Spleen (tissue), 11 donors: ENCODE measurements around the gene RBM4B. TPM values are rescaled to one million over a fixed set of nuclear protein-coding genes. Genes with fewer than 3 reads are reported as not detected.

ENCODE experiments used
- DNase-seq: peaks from one replicate; pipeline ENCODE4 v3.0.0-alpha.2; 2020
- H3K27ac ChIP-seq, 8 donors: fragments of 200-600 bp; sonication (generic) in 7 of 8; 1 replicate in 4 of 8; 2 replicates in 4 of 8; pipeline versions ENCODE4 v1.5.0 to v1.8.0; 2016 to 2021; ENCODE audit warnings: inconsistent platforms in 4 of 8, mild to moderate bottlenecking in 4 of 8, moderate library complexity in 1 of 8
- H3K27me3 ChIP-seq, 7 donors: fragments of 200-600 bp; sonication (generic) in 6 of 7; replicated peaks in 1 of 7; 1 replicate in 4 of 7; 2 replicates in 3 of 7; pipeline versions ENCODE4 v1.5.0 to v1.8.0; 2016 to 2021; ENCODE audit warnings: inconsistent platforms in 3 of 7, mild to moderate bottlenecking in 1 of 7
- H3K36me3 ChIP-seq, 6 donors: fragments of 200-600 bp; sonication (generic) in 5 of 6; 1 replicate in 4 of 6; 2 replicates in 2 of 6; pipeline versions ENCODE4 v1.5.0 to v1.8.0; 2016 to 2021; ENCODE audit warnings: inconsistent platforms in 2 of 6
- H3K4me1 ChIP-seq, 6 donors: fragments of 200-600 bp; sonication (generic) in 5 of 6; 1 replicate in 3 of 6; 2 replicates in 3 of 6; pipeline versions ENCODE4 v1.5.0 to v1.8.0; 2016 to 2021; ENCODE audit warnings: inconsistent platforms in 3 of 6
- H3K4me3 ChIP-seq, 8 donors: fragments of 200-600 bp; sonication (generic) in 7 of 8; 1 replicate in 4 of 8; 2 replicates in 4 of 8; pipeline versions ENCODE4 v1.5.0 to v1.8.0; 2016 to 2021; ENCODE audit warnings: inconsistent platforms in 4 of 8, mild to moderate bottlenecking in 4 of 8, moderate library complexity in 2 of 8
- H3K9me3 ChIP-seq, 8 donors: fragments of 200-600 bp; sonication (generic) in 7 of 8; 1 replicate in 4 of 8; 2 replicates in 4 of 8; pipeline versions ENCODE4 v1.5.0 to v1.8.0; 2016 to 2021; ENCODE audit warnings: inconsistent platforms in 4 of 8
- CTCF ChIP-seq, 11 experiments: fragments of 200-600 bp in 7 of 11; fragments of 450-650 bp in 4 of 11; sonication (generic) in 4 of 11; IDR thresholded peaks in 8 of 11; conservative IDR thresholded peaks in 3 of 11; 1 replicate in 7 of 11; 2 replicates in 4 of 11; pipeline versions ENCODE4 v1.4.0 to v1.8.0; 2016 to 2021; ENCODE audit warnings: antibody characterized with exemption in 11 of 11, inconsistent platforms in 4 of 11, mild to moderate bottlenecking in 1 of 11
- POLR2A ChIP-seq, 3 donors: fragments of 450-650 bp; IDR thresholded peaks; one replicate each; pipeline ENCODE4 v1.5.1; 2017; ENCODE audit warnings: antibody characterized with exemption in 3 of 3, mild to moderate bottlenecking in 1 of 3
- POLR2AphosphoS5 ChIP-seq, 3 donors: sonication (generic); formaldehyde crosslinking; IDR thresholded peaks; one replicate each; pipeline ENCODE4 v1.5.1; 2017; ENCODE audit warnings: antibody characterized with exemption in 3 of 3
- WGBS, 5 donors: extraction: QIAGEN DNeasy Blood & Tissue Kit in 3 of 5; methylation state at CpG; one replicate each; pipeline versions ENCODE4 v1.1.5 to v1.1.7; 2013 to 2018; 5-methylcytosine and 5-hydroxymethylcytosine counted together
- intact Hi-C: fragments of 100-400 bp; cut with DNase I; formaldehyde crosslinking; loops from one replicate; pipeline ENCODE4 v1.15.0; 2023; ENCODE audit warnings: low total_unique reads
- polyA plus RNA-seq, 3 donors: library from polyadenylated mRNA; stranded (reverse); fragments of 200-250 nt; gene quantifications; one replicate each; pipeline ENCODE4 v1.2.1, GENCODE V29; 2013
- total RNA-seq, 7 donors: library from RNA; depleted of rRNA in 3 of 7; stranded (reverse); fragments of >200 nt in 3 of 7; fragmentation: NEBNext Ultra II Directional in 4 of 7; extraction: Animal tissue kit (Norgen Biotek cat#: 25700) in 4 of 7; gene quantifications; one replicate each; pipeline versions ENCODE4 v1.1.0 to v1.2.1, GENCODE V29; 2016 to 2021
- donor health status: healthy with polysubstance abuse.
- donor health status: DM: no; HTN: no; CAD: no; lungs with moderate emphysema.
- donor health status: DM: no; HTN: no; CAD: no.
- donor health status: Bipolar disorder and iron deficiency.
- donor health status: healthy.
- donor health status: DM: no; HTN: no; CAD: no.
- donor health status: DM: yes; HTN: yes; CAD: no.

RBM4B gene
- total and polyA plus RNA-seq, 10 donors, result 14.8 to 23.0 (median 18.3) TPM

- H3K4me1 ChIP-seq, result peaks cover 0 to 9% (median 0%) of the 10 kb centered on the region in 6 donors
- no peaks in the 10 kb centered on the region for H3K36me3 ChIP-seq
- H3K9me3 ChIP-seq, result no peaks in the 10 kb centered on the region
- TF ChIP-seq CTCF (IDR thresholded peaks at IDR 0.05 in 8 of 11, conservative IDR thresholded peaks at IDR 0.05 in 3 of 11), result no peak
- TF ChIP-seq POLR2A (IDR thresholded peaks at IDR 0.05), result no peak
- intact Hi-C loops, result no loop called here
- H3K27me3 ChIP-seq, result peaks cover 0 to 22% (median 0%) of the 10 kb centered on the region in 7 donors
- H3K4me3 ChIP-seq, result no peak overlapping the region
- 84 to 95% (median 93%) methylated on average over 14 of the region's 14 CpGs for WGBS, 5 donors
- DNase-seq, result peak; percentile 63
- H3K27ac ChIP-seq, result no peak overlapping the region
Observed at GRCh38 chr11:66717925-66718319, 40.2 kb upstream of the RBM4B start.

GRCh38 chr11:66716996-66717395 is 39.3 kb upstream of the RBM4B start:
- H3K27me3 ChIP-seq, result peaks cover 0 to 22% (median 0%) of the 10 kb centered on the region in 7 donors
- intact Hi-C loops, result no loop called here
- H3K4me1 ChIP-seq, result peaks cover 0 to 9% (median 0%) of the 10 kb centered on the region in 6 donors
- no peaks in the 10 kb centered on the region for H3K36me3 ChIP-seq
- no peak overlapping the region for H3K27ac ChIP-seq
- WGBS, 5 donors, result 48 to 70% (median 56%) methylated on average over 3 of the region's 3 CpGs
- TF ChIP-seq CTCF (IDR thresholded peaks at IDR 0.05 in 8 of 11, conservative IDR thresholded peaks at IDR 0.05 in 3 of 11) (no peak), POLR2AphosphoS5 (IDR thresholded peaks at IDR 0.05) (no peak), POLR2A (IDR thresholded peaks at IDR 0.05) (no peak)
- DNase-seq, result peak; percentile 10
- H3K9me3 ChIP-seq, result no peaks in the 10 kb centered on the region
- no peak overlapping the region for H3K4me3 ChIP-seq

- Histone ChIP-seq H3K4me3 (no peak overlapping the region), H3K4me1 (peaks cover 0 to 7% (median 0%) of the 10 kb centered on the region in 6 donors), H3K27me3 (peaks cover 0 to 22% (median 0%) of the 10 kb centered on the region in 7 donors), H3K27ac (no peak overlapping the region), H3K9me3 (no peaks in the 10 kb centered on the region), H3K36me3 (no peaks in the 10 kb centered on the region)
- intact Hi-C loops, result no loop called here
- WGBS, 5 donors, result 87 to 92% (median 90%) methylated on average over 19 of the region's 19 CpGs
- DNase-seq, result peak; percentile 51
- no peak for TF ChIP-seq CTCF (IDR thresholded peaks at IDR 0.05 in 8 of 11, conservative IDR thresholded peaks at IDR 0.05 in 3 of 11)
- no peak for TF ChIP-seq POLR2A (IDR thresholded peaks at IDR 0.05)
- TF ChIP-seq POLR2AphosphoS5 (IDR thresholded peaks at IDR 0.05), result no peak
Observed at GRCh38 chr11:66715346-66716085, 37.8 kb upstream of the RBM4B start.

GRCh38 chr11:66713746-66714480 is 36.2 kb upstream of the RBM4B start:
- Histone ChIP-seq H3K36me3 (no peaks in the 10 kb centered on the region), H3K9me3 (no peaks in the 10 kb centered on the region), H3K27ac (no peak overlapping the region), H3K4me3 (no peak overlapping the region), H3K4me1 (no peaks in the 10 kb centered on the region), H3K27me3 (peaks cover 0 to 8% (median 0%) of the 10 kb centered on the region in 7 donors)
- intact Hi-C loops, result no loop called here
- TF ChIP-seq POLR2A (IDR thresholded peaks at IDR 0.05) (no peak), POLR2AphosphoS5 (IDR thresholded peaks at IDR 0.05) (no peak), CTCF (IDR thresholded peaks at IDR 0.05 in 8 of 11, conservative IDR thresholded peaks at IDR 0.05 in 3 of 11) (no peak)
- DNase-seq, result peak; percentile 30
- whole genome bisulfite sequencing, 5 donors, result 74 to 79% (median 74%) methylated on average over 12 of the region's 12 CpGs
